A673 (cell line): ENCODE data around the gene LRRFIP1. TPM values are rescaled to one million over a fixed set of nuclear protein-coding genes. Genes with fewer than 3 reads are reported as not detected.
"Not testable (repeated sequence)": the region's sequence is repeated elsewhere in the genome, so short reads cannot be mapped to it uniquely, and the experiment has no call there.

Experiments
- BruUV-seq: library from RNA; stranded (reverse); fragments of 400-500 nt; replicated peaks from 2 replicates; lab custom pipeline; 2021; lab: Mats Ljungman, UMichigan
- CTCF ChIA-PET: fragments of 300-600 bp; sonication (Branson Sonifier 250); formaldehyde crosslinking; loops from one replicate; lab custom pipeline; 2022; ENCODE audit warnings: antibody characterized with exemption; lab: Charles Lee
- POLR2A ChIA-PET: fragments of 300-600 bp; sonication (Branson Sonifier 250); formaldehyde crosslinking; loops from one replicate; lab custom pipeline; 2022; ENCODE audit warnings: antibody characterized with exemption; ENCODE audit not compliant: low non-redundant PET; lab: Charles Lee
- DNase-seq: peaks from one replicate; pipeline ENCODE4 v3.0.0-alpha.2; 2015; ENCODE audit warnings: low spot score
- H3K27ac ChIP-seq: fragments of 200-600 bp; sonication (generic); 2 replicates; pipeline ENCODE4 v1.5.1; 2016; ENCODE audit warnings: mixed run types, low read depth, mild to moderate bottlenecking, mixed read lengths, antibody characterized with exemption, low read length; ENCODE audit not compliant: poor library complexity, severe bottlenecking
- H3K27me3 ChIP-seq: fragments of 200-600 bp; sonication (generic); replicated peaks from 2 replicates; pipeline ENCODE4 v1.6.1; 2017; ENCODE audit warnings: mixed run types, low read depth, mild to moderate bottlenecking, mixed read lengths, antibody characterized with exemption, low read length; ENCODE audit not compliant: insufficient read depth, poor library complexity
- H3K36me3 ChIP-seq: fragments of 200-600 bp; sonication (generic); 2 replicates; pipeline ENCODE4 v1.6.1; 2016; ENCODE audit warnings: mixed run types, mild to moderate bottlenecking, mixed read lengths, antibody characterized with exemption, low read length; ENCODE audit not compliant: insufficient read depth, poor library complexity, severe bottlenecking
- H3K4me1 ChIP-seq: fragments of 200-600 bp; sonication (generic); 2 replicates; pipeline ENCODE4 v1.6.1; 2017; ENCODE audit warnings: mixed run types, mild to moderate bottlenecking, mixed read lengths, antibody characterized with exemption, low read length; ENCODE audit not compliant: insufficient read depth, poor library complexity, severe bottlenecking
- H3K4me3 ChIP-seq: fragments of 200-600 bp; sonication (generic); 2 replicates; pipeline ENCODE4 v1.5.1; 2016; ENCODE audit warnings: low read depth, mixed run types, mild to moderate bottlenecking, mixed read lengths, low read length; ENCODE audit not compliant: poor library complexity, severe bottlenecking
- H3K9me3 ChIP-seq: fragments of 200-600 bp; sonication (generic); 2 replicates; pipeline ENCODE4 v1.6.1; 2016; ENCODE audit warnings: mixed run types, low read depth, mild to moderate bottlenecking, mixed read lengths, antibody characterized with exemption, low read length; ENCODE audit not compliant: poor library complexity, severe bottlenecking
- EZH2 ChIP-seq: fragments of 200-600 bp; sonication (generic); IDR thresholded peaks from 2 replicates; pipeline ENCODE4 v1.6.1; 2017; ENCODE audit warnings: borderline replicate concordance, low read depth, mild to moderate bottlenecking, mixed read lengths, antibody characterized with exemption, low read length; ENCODE audit not compliant: poor library complexity, severe bottlenecking
- intact Hi-C: fragments of 100-400 bp; cut with micrococcal nuclease; formaldehyde crosslinking; loops from one replicate; pipeline ENCODE4 v1.10.0; 2022; ENCODE audit not compliant: unreplicated experiment
- total RNA-seq: library from RNA; stranded (reverse); gene quantifications from 2 replicates; pipeline ENCODE4 v1.2.3, GENCODE V29; 2021
- TF ChIP-seq, protein P1 (sequence below): fragments of 300-800, 200-600 bp; sonication (generic); conservative IDR thresholded peaks from 2 replicates; pipeline ENCODE4 v1.5.1; 2017; ENCODE audit warnings: low read depth, mild to moderate bottlenecking, antibody characterized with exemption, low read length, moderate library complexity, mixed read lengths

Gene LRRFIP1
- total RNA-seq, 1 experiment from 2014 or later, result 69.3 TPM

DNA sequence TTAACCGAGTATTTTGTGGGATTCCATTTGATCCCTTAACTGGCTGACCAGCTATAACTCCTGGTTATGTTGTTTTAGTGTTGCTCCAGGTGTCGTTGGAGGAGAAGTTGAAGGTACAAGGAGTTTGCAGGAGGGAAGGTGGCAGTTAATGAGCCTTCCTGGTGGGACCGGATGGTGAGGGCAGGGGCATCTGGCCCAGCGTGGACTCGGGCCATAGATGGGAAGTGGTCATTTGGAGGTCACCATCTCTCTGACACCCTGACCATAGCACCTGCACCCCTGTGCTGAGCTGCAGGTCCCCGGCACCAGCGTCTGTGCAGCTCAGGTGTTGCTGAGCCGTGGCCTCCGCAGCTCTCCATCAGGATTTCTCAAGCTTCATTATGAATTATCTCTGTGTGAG, 119.8 kb downstream of the LRRFIP1 start:
- H3K4me3 ChIP-seq, result no peak overlapping the region
- H3K9me3 ChIP-seq, result no peaks in the 10 kb centered on the region
- H3K36me3 ChIP-seq, result peaks cover 6% of the 10 kb centered on the region
- no peak for DNase-seq
- POLR2A ChIA-PET, result no interaction called here
- TF ChIP-seq EZH2, result no peak
- TF ChIP-seq, protein P1, sequence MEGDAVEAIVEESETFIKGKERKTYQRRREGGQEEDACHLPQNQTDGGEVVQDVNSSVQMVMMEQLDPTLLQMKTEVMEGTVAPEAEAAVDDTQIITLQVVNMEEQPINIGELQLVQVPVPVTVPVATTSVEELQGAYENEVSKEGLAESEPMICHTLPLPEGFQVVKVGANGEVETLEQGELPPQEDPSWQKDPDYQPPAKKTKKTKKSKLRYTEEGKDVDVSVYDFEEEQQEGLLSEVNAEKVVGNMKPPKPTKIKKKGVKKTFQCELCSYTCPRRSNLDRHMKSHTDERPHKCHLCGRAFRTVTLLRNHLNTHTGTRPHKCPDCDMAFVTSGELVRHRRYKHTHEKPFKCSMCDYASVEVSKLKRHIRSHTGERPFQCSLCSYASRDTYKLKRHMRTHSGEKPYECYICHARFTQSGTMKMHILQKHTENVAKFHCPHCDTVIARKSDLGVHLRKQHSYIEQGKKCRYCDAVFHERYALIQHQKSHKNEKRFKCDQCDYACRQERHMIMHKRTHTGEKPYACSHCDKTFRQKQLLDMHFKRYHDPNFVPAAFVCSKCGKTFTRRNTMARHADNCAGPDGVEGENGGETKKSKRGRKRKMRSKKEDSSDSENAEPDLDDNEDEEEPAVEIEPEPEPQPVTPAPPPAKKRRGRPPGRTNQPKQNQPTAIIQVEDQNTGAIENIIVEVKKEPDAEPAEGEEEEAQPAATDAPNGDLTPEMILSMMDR, result no peak
- CTCF ChIA-PET, result interaction anchor here (1.1 to 1.4 kb wide), 3 partner anchors 74 to 175 kb away, joined by 3 read pairs; no protein-coding TSS in a partner anchor
- H3K4me1 ChIP-seq, result peaks cover 3% of the 10 kb centered on the region
- H3K27me3 ChIP-seq, result no peaks in the 10 kb centered on the region
- no peak overlapping the region for H3K27ac ChIP-seq
- intact Hi-C loops, result loop anchor here (5.0 to 10.0 kb wide), 2 partner anchors 165 to 232 kb away; no protein-coding TSS in a partner anchor
- no TSS peak for BruUV-seq

DNA sequence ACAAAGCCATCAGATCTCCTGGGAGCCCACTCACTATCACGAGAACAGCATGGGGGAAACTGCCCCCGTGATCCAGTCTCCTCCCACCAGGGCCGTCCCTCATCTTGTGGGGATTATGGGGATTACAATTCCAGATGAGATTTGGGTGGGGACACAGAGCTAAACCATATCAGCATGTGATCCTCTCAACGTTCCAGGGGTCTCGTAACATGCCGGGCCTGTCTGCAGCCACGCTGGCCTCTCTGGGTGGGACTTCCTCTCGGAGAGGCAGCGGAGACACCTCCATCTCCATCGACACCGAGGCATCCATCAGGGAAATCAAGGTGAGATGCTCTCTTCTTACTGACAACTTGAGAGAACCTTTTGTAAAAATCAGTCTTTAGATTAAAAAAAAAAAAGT, 121.6 kb downstream of the LRRFIP1 start:
- no TSS peak for BruUV-seq
- ChIA-PET CTCF (no interaction called here), POLR2A (no interaction called here)
- intact Hi-C loops, result loop anchor here (5.0 to 10.0 kb wide), 2 partner anchors 167 to 234 kb away; no protein-coding TSS in a partner anchor
- H3K9me3 ChIP-seq, result no peaks in the 10 kb centered on the region
- H3K36me3 ChIP-seq, result peaks cover 8% of the 10 kb centered on the region
- H3K27me3 ChIP-seq, result no peaks in the 10 kb centered on the region
- TF ChIP-seq, protein P1, result no peak
- TF ChIP-seq EZH2, result no peak
- peaks cover 3% of the 10 kb centered on the region for H3K4me1 ChIP-seq
- no peak overlapping the region for H3K4me3 ChIP-seq
- no peak overlapping the region for H3K27ac ChIP-seq
- no peak for DNase-seq

DNA sequence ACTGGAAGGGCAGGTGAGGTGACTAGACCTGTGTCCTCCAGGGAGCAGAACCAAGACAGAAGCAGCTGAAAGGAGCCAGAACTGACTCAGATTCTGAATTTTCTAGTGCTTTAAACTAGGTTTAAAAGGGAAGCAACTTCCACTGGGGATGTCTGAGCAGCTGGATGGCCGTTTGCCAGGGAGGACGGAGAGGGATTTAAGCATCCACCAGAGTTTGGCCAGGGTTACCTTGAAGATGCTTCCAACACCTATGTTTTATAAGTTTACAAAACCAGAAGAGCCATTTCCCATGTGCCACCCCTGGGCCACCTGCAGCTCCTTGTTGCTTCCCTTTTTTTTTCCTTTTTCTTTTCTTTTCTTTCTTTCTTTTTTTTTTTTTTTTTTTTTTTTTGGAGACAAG, 122.6 kb downstream of the LRRFIP1 start:
- ChIA-PET CTCF (no interaction called here), POLR2A (no interaction called here)
- no peak for TF ChIP-seq EZH2
- TF ChIP-seq, protein P1, result no peak
- Histone ChIP-seq H3K9me3 (no peaks in the 10 kb centered on the region), H3K27me3 (no peaks in the 10 kb centered on the region), H3K4me3 (no peak overlapping the region), H3K27ac (no peak overlapping the region), H3K4me1 (no peaks in the 10 kb centered on the region), H3K36me3 (peaks cover 17% of the 10 kb centered on the region)
- DNase-seq, result no peak
- intact Hi-C loops, result loop anchor here (5.0 to 10.0 kb wide), 2 partner anchors 168 to 235 kb away; no protein-coding TSS in a partner anchor
- no TSS peak for BruUV-seq

DNA sequence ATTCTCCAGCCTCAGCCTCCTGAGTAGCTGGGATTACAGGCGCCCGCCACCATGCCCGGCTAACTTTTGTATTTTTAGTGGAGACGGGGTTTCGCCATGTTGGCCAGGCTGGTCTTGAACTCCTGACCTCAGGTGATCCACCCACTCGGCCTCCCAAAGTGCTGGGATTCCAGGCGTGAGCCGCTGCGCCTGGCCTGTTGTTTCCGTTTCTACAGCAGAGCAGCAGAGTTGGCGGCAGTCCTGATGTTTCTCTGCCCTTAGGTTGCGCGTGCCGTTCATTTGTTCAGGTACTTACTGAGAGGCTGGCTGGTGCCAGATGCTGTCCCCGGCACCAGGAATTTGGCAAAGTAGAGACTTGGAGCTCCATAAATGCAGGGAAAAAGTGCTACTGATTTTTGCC, 123.1 kb downstream of the LRRFIP1 start:
- H3K36me3 ChIP-seq, result peaks cover 20% of the 10 kb centered on the region
- CTCF ChIA-PET, H3K4me1 ChIP-seq, POLR2A ChIA-PET, H3K9me3 ChIP-seq, DNase-seq, BruUV-seq, H3K4me3 ChIP-seq, H3K27ac ChIP-seq, intact Hi-C loops, H3K27me3 ChIP-seq: not testable (repeated sequence)
